Measurements from ENCODE around the gene TENM4.
A peak's percentile ranks its signal among the peaks of the same experiment; 100 is the strongest.

The TENM4 gene

DNA sequence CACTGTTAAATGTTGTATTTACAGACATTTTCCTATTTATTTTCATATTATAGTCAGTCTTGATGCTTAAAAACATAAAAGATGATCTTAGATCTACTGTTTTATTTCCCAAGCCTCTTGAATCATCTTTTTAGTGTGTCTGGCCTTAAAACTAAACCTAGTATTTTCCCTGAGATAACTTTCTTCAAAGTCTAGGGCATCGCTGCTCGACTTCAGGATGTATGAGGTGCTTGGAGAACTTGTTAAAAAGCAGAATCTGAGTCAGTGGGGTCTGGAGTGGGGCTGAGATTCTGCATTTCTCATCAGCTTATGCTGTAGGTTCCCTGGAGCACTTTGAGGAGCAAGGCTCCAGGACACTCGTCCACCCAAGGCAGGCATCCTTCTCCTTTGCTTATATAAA is 404.9 kb downstream of the TENM4 start:
- DNase-seq (ENCODE audit: low read depth): no peak

DNA sequence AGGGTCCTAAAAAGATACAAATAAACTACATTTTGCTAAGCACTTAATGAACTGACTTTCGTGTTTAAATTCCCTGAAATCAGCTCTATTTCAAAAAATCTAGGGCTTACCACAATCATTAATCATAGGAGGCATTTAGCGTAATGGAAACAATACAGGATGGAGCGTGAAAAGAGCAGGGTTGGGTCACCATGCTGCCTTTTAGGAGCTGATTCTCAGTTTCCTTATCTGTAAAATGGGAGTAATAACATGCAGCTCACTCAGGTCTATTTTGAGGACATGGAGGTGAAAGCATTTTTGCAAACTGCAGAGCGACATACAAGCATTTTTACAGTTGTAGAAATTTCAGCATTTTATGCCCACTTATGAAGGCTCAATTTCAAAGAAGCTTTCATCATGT is 407.0 kb downstream of the TENM4 start:
- no peak for DNase-seq (ENCODE audit: low read depth)

More for the DNA sequence above, 404.9 kb downstream of the TENM4 start:
- H3K4me3 ChIP-seq (ENCODE audit: low read depth, low read length): no peak overlapping the region

DNA sequence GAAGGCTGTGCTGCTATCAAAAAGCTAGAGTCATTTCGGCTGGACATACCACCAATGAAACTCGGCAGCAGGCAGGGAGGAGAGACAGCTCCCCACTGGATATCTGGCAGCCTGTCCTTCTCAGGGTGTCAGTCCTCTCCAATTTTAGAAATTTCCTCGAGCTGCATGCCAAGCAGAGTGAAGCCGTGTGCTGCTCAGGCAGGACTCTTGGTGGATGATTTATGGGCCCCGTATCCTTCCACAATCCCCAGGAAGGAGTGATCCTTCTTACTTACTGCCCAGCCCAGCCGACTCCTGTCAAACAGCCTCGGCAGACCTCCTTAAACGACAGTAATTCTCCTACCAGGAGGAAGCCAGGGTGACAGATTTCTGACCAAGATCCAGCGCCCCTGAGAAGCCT is 410.4 kb downstream of the TENM4 start:
- H3K4me3 ChIP-seq (ENCODE audit: low read depth, low read length): no peak overlapping the region
- no peak for DNase-seq (ENCODE audit: low read depth)

More for the DNA sequence above, 407.0 kb downstream of the TENM4 start:
- no peak overlapping the region for H3K4me3 ChIP-seq (ENCODE audit: low read depth, low read length)

DNA sequence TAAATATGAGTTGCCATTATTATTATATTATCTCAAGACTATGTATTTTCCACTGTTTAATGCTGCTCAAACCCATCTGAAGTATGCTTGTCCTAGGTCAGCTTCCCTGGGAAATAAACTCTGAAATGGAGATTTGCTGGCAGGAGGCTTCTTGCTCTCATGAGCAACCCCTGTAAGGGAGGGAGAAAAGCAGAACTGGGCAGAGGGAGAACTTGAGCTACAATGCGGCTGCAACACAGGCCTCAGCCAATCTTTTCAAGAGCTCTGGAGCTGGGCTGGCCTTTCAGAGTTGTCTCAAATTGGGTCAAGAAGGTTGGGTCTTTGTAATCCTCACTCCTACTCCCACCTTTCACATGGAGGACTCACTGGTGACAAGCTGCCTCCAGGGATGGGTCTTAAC is 412.6 kb downstream of the TENM4 start:
- no peak for DNase-seq (ENCODE audit: low read depth)
- no peak overlapping the region for H3K4me3 ChIP-seq (ENCODE audit: low read depth, low read length)

DNA sequence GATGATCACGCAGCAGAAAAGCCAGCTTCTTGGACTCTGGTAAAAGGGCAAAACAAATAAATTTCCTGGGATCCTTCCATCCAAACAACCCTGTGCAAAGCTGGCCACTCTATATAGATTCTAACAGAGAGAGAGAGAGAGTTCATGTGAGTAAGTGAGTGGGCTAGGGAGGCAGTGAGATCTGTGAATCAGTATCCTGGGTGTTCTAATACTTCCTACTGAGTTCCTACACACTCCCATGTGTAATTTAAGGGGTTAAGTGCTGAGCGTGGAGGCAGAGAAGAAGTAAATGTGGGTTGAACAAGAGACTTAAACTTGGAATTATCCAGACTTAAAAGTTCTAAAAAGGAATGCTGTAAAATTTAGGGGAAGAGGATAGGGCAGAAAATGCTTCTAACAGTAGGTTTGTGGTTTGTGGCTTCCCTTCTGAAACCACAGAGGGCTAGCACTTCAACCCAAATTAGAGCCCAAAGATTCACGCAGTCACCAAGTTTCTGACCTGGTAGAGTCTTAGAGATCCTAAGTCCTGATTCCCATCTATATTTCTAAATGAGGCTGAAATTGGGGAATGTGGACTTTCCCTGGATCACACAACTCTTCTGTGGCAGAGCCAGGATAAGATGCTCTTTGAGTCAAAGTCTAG is 413.9 kb downstream of the TENM4 start:
- no peak overlapping the region for H3K4me3 ChIP-seq (ENCODE audit: low read depth, low read length)
- no peak for DNase-seq (ENCODE audit: low read depth)

DNA sequence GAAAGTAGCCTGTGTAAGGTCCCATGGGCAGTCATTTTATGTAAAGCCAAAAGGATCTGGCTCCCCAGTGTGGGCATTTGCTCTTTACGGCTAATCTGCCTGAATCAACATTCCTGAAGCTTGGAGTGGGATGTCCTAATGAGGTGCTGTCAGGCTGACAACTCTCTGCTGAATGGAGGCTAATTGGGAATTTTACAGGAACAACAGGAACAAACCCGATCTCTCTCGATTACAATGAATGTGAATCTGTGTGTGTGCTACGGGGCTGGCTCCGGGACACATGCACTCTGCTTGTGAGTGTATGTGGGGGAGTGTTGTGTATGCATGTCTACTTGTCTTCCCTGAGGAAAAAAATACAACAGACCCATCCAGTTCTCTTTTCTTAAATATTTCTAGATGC is 415.2 kb downstream of the TENM4 start:
- H3K4me3 ChIP-seq (ENCODE audit: low read depth, low read length): no peak overlapping the region
- no peak for DNase-seq (ENCODE audit: low read depth)

DNA sequence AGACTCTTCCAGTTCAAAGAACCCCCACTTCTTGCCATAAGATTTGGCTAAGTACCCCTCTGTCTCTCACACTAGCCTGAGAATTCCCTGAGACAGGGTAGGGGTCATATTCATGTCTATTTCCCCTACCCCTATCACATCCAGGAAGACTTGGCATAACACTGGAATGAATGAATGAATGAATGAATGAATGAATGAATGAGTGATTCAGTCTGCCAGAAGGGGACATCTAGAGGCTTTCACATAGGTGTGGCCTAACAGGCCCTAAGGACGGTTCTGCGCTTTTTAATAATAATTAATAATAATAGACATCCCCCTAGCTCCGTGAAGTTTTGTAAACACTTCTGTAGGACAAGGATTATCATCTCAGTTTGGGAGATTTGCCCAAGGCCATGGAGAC is 415.7 kb downstream of the TENM4 start:
- no peak overlapping the region for H3K4me3 ChIP-seq (ENCODE audit: low read depth, low read length)
- DNase-seq (ENCODE audit: low read depth): no peak

DNA sequence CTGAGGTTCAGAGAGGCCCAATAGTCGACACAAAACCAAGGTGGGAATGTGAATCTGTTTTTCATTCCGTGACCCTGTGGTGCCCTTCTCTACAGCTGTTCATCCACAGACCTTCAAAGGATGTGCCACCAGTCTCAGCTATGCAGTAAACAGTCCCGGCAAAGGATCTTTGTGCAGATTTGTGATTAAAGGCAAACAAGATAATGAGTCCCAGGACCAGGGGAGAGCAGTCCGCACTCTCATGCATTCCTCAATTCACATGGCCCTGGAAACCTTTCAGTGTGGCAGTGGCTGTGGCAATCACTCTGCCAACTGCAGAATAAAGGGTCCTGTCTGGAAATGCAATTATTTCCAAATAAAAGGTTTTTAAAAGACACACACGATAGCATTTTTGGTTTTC is 418.6 kb downstream of the TENM4 start:
- DNase-seq (ENCODE audit: low read depth): no peak
- H3K4me3 ChIP-seq (ENCODE audit: low read depth, low read length): no peak overlapping the region

DNA sequence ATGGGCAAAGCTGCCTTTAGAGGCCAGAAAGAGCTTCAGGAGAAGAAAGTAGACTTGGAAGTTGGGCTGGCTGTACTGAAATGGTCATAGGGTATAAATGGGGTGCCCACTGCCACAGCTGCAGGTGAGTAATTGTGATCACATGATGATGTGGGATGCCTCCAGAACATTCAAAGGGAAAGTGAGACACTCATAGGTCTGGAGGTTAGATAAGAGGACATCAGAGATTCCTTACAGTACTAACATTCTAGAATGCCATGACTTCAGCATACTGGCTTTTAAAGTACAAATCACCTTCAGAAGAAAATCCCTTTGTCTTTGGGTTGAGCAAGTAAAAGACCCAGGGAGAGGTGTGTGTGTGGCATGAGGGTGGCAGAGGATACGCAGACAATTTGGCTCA is 419.2 kb downstream of the TENM4 start:
- no peak for DNase-seq (ENCODE audit: low read depth)
- H3K4me3 ChIP-seq (ENCODE audit: low read depth, low read length): no peak overlapping the region

DNA sequence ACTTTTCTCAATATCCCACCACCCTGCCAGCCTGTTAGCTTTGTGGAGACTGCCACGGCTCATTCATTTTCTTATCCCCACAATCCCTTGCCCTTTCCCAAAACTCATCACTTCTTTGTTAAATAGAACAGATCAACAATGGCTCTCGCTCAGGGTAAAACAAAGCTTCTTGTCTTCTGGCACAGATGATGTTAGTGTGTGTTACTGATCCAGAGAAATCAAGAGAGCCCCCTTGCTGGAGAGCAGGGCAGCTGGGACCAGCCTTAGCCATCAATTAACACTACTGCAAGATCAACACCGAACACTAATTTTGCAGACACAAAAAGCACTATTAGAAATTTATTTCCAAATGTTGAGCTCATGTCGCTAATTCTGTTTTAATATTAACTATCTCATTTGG is 420.9 kb downstream of the TENM4 start:
- no peak for DNase-seq (ENCODE audit: low read depth)
- no peak overlapping the region for H3K4me3 ChIP-seq (ENCODE audit: low read depth, low read length)

DNA sequence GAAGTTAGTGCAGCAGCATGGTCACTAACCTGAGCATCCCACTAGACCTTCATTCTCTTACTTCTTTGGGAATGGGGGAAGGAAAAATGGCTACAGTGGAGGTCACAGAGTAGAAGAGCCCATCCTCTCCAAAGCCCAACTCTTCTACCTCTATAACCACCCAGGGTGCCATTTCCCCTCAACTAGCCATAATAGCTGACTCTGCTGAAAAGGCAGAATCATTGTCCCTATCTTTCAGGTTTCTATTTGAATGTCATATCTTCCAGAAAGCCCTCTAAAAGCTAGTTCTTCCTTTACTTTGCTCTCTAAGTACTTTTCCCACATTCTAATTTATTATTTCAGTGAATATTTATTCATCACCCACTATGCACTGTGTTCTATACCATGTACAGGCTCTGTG is 421.6 kb downstream of the TENM4 start:
- DNase-seq (ENCODE audit: low read depth): no peak
- H3K4me3 ChIP-seq (ENCODE audit: low read depth, low read length): no peak overlapping the region

DNA sequence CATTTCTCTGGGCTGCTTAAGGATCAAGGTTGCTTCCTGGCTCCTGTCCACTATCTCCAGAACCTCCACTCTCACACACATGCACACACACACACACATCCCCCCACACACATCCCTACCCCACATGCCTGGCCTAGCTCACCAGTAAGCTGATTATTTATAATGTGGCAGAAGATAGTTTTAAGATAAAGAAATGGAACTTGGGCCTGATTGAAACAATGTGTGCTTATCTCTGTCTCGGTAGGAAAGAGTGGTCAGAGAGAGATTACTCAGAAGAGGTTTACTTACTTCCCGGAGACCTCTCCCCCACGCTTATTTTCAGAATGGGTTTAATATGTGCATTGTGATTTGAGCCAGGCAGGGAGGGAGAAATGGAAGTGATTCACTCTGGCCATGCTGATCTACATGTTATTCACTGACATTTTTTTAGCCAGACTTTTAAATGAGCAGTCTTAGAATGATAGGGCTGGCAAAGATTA is 422.4 kb downstream of the TENM4 start:
- DNase-seq (ENCODE audit: low read depth): peak; percentile 66
- H3K4me3 ChIP-seq (ENCODE audit: low read depth, low read length): no peak overlapping the region

DNA sequence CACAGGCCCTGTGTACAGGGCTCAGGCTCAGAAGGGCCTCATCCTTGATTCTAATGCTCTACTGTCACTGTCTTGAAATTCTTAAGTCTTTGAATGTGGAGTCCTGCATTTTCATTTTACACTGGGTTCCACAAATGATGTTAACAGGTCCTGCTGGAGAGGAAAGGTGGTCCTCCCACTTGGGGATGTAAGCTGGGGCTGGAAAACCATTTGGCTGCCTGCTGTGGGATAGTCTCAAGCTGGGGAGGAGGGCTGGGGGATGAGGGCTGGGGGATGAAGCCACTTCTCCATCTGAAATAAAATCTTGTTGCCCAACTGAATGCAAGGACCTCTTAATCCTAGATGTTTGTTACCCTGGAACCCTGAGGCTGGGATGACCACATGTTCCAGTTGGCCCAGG is 423.0 kb downstream of the TENM4 start:
- no peak overlapping the region for H3K4me3 ChIP-seq (ENCODE audit: low read depth, low read length)
- DNase-seq (ENCODE audit: low read depth): no peak

DNA sequence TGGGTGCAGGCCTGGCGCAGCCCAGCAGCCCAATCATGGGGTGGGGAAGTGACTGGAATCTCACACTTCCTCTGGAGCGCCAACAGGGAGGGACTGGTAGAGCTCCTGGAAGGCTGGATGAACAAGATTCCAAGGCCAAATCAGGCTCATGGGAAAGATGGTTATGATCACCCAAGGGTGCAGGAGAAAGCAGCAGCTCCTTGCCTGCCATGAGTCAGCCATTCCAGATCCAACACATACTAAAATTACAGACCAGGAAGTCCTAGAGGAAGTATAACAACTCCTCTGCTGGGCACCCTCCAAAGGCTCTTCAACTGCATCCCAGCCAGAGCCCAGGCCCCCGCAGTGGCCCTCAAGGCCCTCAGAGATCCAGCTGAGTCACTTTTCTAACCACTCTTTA is 427.3 kb downstream of the TENM4 start:
- no peak overlapping the region for H3K4me3 ChIP-seq (ENCODE audit: low read depth, low read length)
- DNase-seq (ENCODE audit: low read depth): peak; percentile 4

DNA sequence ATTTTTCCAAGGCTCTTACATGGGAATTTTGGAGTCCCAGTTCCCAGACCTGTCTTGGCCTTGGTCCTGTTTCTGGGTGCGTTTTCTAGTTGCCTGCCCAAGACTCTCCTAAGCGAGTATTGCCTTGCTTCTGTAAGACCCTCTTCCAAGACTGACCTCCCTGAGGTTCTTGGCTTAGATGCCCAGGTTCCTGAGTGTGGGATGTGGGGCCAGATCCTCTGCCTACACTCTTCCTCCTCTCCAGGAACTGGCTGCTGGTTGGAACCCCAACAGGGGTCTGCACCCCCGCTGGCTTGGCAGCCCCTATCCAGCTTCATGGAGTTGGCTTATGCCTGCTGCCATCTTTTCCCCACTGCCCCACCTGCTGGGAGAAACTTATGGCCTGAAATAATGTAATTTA is 429.5 kb downstream of the TENM4 start:
- DNase-seq (ENCODE audit: low read depth): no peak
- H3K4me3 ChIP-seq (ENCODE audit: low read depth, low read length): no peak overlapping the region

DNA sequence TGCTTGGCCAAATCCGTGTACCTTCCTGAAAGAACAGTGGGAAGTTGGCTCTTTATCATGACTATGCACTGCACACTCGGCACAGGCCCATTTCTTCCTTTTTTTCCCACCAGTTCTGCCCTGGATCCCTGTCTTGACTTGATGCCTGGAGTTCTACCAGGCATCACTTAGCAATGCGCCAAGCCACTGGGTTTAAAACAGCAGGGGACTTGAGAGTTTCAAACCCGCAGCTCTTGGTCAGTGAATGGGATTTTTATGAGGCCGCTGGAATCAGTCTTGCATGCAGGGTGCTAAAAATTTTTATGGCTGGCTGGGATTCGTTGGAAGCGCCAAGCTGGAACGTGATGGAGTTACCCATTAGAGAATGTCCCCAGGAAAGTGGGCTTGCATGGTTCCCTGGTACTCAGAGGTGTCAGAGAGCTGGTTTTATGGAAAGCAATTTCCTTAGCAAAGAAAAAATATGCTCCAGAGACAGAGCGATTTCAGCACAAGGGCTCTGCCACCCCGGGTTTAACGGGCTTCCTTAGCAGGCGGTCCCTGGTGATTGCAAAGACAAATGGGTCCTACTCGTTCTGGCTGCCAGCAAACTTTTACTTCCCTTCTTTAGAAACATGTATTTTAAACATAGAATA is 432.9 kb downstream of the TENM4 start:
- H3K4me3 ChIP-seq (ENCODE audit: low read depth, low read length): no peak overlapping the region

DNA sequence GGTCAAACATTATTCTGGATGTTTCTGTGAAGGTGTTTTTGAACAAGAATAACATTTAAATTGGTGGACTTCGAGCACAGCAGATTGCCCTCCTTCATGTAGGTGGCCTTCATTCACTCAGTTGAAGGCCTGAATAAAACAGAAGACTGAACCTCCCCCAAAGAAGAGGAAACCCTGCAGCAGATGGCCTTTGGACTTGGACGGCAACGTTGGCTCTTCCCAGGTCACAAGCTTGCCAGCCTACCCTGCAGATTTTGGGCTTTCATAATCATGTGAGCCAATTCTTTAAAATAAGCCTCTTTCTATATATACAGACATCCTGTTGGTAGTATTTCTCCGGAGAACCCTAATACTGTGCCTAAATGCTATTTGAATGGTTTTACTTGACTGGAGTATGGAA is 434.0 kb downstream of the TENM4 start:
- DNase-seq (ENCODE audit: low read depth): no peak
- H3K4me3 ChIP-seq (ENCODE audit: low read depth, low read length): no peak overlapping the region

More for the DNA sequence above, 432.9 kb downstream of the TENM4 start:
- no peak for DNase-seq (ENCODE audit: low read depth)

DNA sequence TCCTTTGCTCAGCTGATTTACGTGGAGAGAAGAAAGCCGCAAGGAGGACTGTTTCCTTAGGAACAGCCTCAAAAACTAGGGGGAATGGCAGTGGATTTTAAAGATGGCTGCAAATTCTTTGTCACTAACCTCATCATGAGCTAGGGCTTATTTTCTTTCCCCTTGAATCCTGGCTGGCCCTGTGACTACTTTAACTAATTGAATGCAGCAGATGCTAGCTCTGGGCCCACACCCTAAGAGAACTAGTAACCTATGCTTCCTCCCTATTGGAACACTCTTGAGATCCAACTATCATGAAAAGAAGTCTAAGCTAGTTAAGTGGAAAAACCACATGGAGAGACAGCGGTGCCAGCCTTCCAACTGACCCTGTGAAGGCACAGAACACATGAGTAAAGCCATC is 444.8 kb downstream of the TENM4 start:
- H3K4me3 ChIP-seq (ENCODE audit: low read depth, low read length): no peak overlapping the region
- no peak for DNase-seq (ENCODE audit: low read depth)

DNA sequence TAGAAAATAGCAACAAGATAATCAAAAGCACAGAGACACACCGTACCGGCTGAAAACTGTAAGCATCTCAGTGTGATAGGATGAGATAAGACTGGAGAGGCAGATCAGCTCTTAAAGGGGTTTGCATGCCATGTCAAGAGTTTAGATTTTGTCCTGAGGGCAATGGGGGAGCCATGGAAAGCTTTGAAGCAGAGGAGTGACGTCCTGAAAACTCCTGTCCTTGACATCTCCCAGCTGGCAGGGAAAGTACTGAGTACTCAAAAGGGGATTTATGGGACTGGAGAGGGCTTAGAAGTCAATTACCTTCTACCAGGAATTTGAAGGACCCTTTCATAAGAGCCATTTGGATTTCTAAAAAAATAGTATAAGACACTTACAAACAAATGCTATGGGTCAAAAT is 445.7 kb downstream of the TENM4 start:
- H3K4me3 ChIP-seq (ENCODE audit: low read depth, low read length): no peak overlapping the region
- DNase-seq (ENCODE audit: low read depth): no peak

DNA sequence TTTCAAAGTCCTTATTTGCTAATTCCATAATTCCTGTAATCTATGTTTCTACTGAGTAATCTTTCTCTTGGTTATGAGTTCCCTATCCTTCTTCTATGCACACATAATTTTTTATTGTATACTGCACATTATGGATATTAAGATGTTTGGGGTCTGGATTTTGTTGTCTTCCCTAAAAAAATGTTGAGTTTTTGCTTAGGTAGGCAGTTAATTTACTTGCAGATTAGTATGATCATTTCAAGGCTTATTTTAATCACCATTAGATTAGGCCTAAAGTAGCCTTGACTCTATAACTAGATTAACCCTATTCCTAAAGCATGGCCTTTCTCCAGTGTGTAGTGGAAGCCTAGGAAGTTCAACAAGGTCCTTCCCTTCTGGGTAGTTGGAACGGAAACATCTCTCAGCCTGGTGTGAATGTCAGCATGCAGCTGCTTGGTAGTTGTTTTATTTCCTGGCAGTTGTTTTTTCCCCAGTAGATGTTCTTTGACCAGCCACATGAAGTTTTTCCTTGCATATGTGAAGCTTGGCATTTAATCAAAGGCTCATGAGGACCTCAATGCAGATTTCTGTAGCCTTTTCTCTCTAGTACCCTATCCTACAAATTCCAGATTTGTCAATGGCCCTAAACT is 446.9 kb downstream of the TENM4 start:
- DNase-seq (ENCODE audit: low read depth): no peak
- H3K4me3 ChIP-seq (ENCODE audit: low read depth, low read length): no peak overlapping the region

DNA sequence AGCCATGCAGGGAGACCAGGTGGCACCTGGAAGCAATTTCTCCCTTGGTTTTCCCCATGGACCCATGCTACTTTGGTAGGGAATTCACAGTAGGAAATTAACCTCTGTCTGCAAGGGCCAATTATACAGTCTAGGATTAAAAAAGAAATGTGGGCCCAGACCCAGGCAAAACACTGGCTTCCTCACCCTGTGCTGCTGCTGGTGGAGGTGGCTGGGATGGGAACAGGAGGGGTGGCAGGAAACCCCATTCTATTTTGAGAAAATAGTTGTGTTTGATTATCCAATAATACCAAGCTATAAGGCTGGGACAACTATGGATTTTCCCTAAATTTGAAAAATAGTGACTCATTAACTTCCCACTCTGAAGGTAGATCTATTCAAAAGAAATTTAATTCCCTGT is 449.1 kb downstream of the TENM4 start:
- no peak for DNase-seq (ENCODE audit: low read depth)
- H3K4me3 ChIP-seq (ENCODE audit: low read depth, low read length): no peak overlapping the region
